GM23248 (cell line): ENCODE results near the gene SLC6A11. TPM values are rescaled to one million over a fixed set of nuclear protein-coding genes. Genes with fewer than 3 reads are reported as not detected.
A peak's percentile ranks its signal among the peaks of the same experiment; 100 is the strongest.

Source experiments
- DNase-seq: peaks from one replicate; pipeline ENCODE4 v3.0.0-alpha.2; 2015
- H2AFZ ChIP-seq: fragments of 200-600 bp; sonication (generic); 2 replicates; pipeline ENCODE4 v1.6.1; 2016; ENCODE audit warnings: antibody characterized with exemption
- H3F3A ChIP-seq: fragments of 200-600 bp; sonication (generic); 2 replicates; pipeline ENCODE4 v1.6.1; 2016; ENCODE audit warnings: mild to moderate bottlenecking, antibody characterized with exemption, mixed run types; ENCODE audit not compliant: insufficient read depth
- H3K27ac ChIP-seq: fragments of 200-600 bp; sonication (generic); 2 replicates; pipeline ENCODE4 v1.5.1; 2016; ENCODE audit warnings: mild to moderate bottlenecking
- H3K27me3 ChIP-seq: fragments of 200-600 bp; sonication (generic); replicated peaks from 2 replicates; pipeline ENCODE4 v1.6.1; 2016; ENCODE audit warnings: mild to moderate bottlenecking; ENCODE audit not compliant: insufficient read depth
- H3K36me3 ChIP-seq: fragments of 200-600 bp; sonication (generic); 2 replicates; pipeline ENCODE4 v1.6.1; 2016; ENCODE audit warnings: low read depth, mild to moderate bottlenecking
- H3K4me1 ChIP-seq: fragments of 200-600 bp; sonication (generic); 2 replicates; pipeline ENCODE4 v1.6.1; 2016; ENCODE audit warnings: mild to moderate bottlenecking; ENCODE audit not compliant: insufficient read depth
- H3K4me2 ChIP-seq: fragments of 200-600 bp; sonication (generic); one replicate; pipeline ENCODE4 v1.6.1; 2016; ENCODE audit warnings: mild to moderate bottlenecking; ENCODE audit not compliant: unreplicated experiment
- H3K4me3 ChIP-seq: fragments of 200-600 bp; sonication (generic); 2 replicates; pipeline ENCODE4 v1.5.1; 2016; ENCODE audit warnings: mild to moderate bottlenecking
- H3K79me2 ChIP-seq: fragments of 200-600 bp; sonication (generic); 2 replicates; pipeline ENCODE4 v1.6.1; 2016; ENCODE audit warnings: mild to moderate bottlenecking; ENCODE audit not compliant: insufficient read depth
- H3K9ac ChIP-seq: fragments of 200-600 bp; sonication (generic); 2 replicates; pipeline ENCODE4 v1.6.1; 2016; ENCODE audit warnings: mild to moderate bottlenecking
- H3K9me2 ChIP-seq: fragments of 200-600 bp; sonication (generic); 2 replicates; pipeline ENCODE4 v1.6.1; 2016; ENCODE audit warnings: mixed run types, mild to moderate bottlenecking, moderate library complexity; ENCODE audit not compliant: insufficient read depth
- H3K9me3 ChIP-seq: fragments of 200-600 bp; sonication (generic); one replicate; pipeline ENCODE4 v1.6.1; 2017; ENCODE audit warnings: low read depth
- H4K20me1 ChIP-seq: fragments of 200-600 bp; sonication (generic); 2 replicates; pipeline ENCODE4 v1.6.0; 2016; ENCODE audit not compliant: insufficient read depth
- EZH2 ChIP-seq: fragments of 200-600 bp; sonication (generic); IDR thresholded peaks from 2 replicates; pipeline ENCODE4 v1.6.1; 2018; ENCODE audit warnings: antibody characterized with exemption, mild to moderate bottlenecking; ENCODE audit not compliant: insufficient read depth, poor library complexity, severe bottlenecking
- EZH2phosphoT487 ChIP-seq: fragments of 200-600 bp; sonication (generic); IDR thresholded peaks from 2 replicates; pipeline ENCODE4 v1.6.1; 2018; ENCODE audit warnings: antibody characterized with exemption, moderate library complexity, mild to moderate bottlenecking, low read depth; ENCODE audit not compliant: insufficient read depth
- WGBS, 2 experiments: methylation state at CpG; one replicate each; pipeline ENCODE4 v1.1.6; 2015 to 2017; ENCODE audit warnings: low lambda C conversion rate in 2 of 2, low coverage in 1 of 2; ENCODE audit errors: missing lambda C conversion rate in 2 of 2; 5-methylcytosine and 5-hydroxymethylcytosine counted together
- in situ Hi-C: fragments of 300-500 bp; cut with MboI; formaldehyde crosslinking; loops from 2 replicates; pipeline ENCODE4 v1.15.0; 2020
- polyA plus RNA-seq: library from polyadenylated mRNA; unstranded; fragments of >200 nt; fragmentation: Nextera tagmentation; extraction: Ambion mirVana; gene quantifications from 2 replicates; pipeline ENCODE4 v1.2.1, GENCODE V29; 2016
- total RNA-seq: library from RNA; depleted of rRNA; stranded (reverse); fragments of >200 nt; shearing (Covaris generic); gene quantifications from 2 replicates; pipeline ENCODE4 v1.2.3, GENCODE V29; 2014

The SLC6A11 gene
- total and polyA plus RNA-seq, 2 experiments from 2014 or later: not detected

DNA sequence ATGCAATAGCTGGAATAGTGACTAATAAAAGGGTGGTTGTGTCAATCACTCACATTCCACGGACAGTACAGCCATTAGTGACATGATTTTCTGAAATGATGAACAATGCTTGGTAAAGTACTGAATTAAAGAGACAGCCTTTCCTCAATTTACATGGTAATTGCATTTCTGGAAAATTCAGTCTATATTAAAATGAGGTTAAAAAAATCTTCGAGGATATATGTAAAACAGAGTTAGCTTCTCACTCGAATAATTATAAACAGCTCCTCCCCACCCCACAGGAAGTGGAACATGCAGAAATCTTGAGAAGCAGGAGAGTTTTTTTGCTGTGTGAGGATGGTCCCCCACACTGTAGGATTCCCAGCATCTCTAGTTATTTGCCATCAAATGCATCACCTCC is 42.1 kb downstream of the SLC6A11 start:
- Histone ChIP-seq H3K79me2 (no peaks in the 10 kb centered on the region), H3K9me2 (0 out of 2 replicates have a peak, but pooled peaks cover 3% of the 10 kb centered on the region), H3K4me1 (no peaks in the 10 kb centered on the region), H4K20me1 (no peaks in the 10 kb centered on the region), H3K4me2 (no peak overlapping the region), H3F3A (no peaks in the 10 kb centered on the region), H3K27me3 (no peaks in the 10 kb centered on the region), H3K36me3 (no peaks in the 10 kb centered on the region), H2AFZ (no peak overlapping the region), H3K9ac (no peak overlapping the region), H3K9me3 (no peaks in the 10 kb centered on the region), H3K4me3 (no peak overlapping the region), H3K27ac (no peak overlapping the region)
- WGBS, 2 experiments: 18 to 25% methylated on average over 3 of the region's 3 CpGs
- no peak for DNase-seq
- no peak for TF ChIP-seq EZH2
- no peak for TF ChIP-seq EZH2phosphoT487
- in situ Hi-C loops: no loop called here

DNA sequence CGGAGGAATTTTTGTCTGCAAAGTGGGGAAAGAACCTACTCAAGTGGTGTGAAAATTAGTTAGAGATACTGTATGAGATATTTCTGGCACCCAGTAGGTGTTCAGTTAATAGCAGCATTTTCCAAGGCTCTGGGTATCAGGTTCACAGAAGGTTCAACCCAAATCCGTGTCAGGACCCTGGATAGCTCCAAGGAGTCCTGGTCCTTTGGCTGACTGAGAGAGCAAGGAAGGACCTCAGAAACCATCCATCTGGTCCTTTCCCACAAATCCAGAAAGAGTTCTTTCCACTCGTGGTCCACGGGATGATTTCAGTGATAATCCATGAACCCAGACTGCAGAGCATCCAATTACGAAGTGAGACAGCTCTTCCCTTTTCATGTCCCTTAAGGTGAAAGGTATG is 51.4 kb downstream of the SLC6A11 start:
- Histone ChIP-seq H4K20me1 (no peaks in the 10 kb centered on the region), H2AFZ (no peak overlapping the region), H3K36me3 (no peaks in the 10 kb centered on the region), H3K9me2 (no peaks in the 10 kb centered on the region), H3K27me3 (no peaks in the 10 kb centered on the region), H3K4me2 (no peak overlapping the region), H3K27ac (no peak overlapping the region), H3K4me1 (no peaks in the 10 kb centered on the region), H3K79me2 (no peaks in the 10 kb centered on the region), H3K9ac (no peak overlapping the region), H3K9me3 (no peaks in the 10 kb centered on the region), H3K4me3 (no peak overlapping the region), H3F3A (no peaks in the 10 kb centered on the region)
- TF ChIP-seq EZH2 (no peak), EZH2phosphoT487 (no peak)
- WGBS, 2 experiments: 35 to 42% methylated on average over 5 of the region's 5 CpGs
- in situ Hi-C loops: no loop called here
- peak; percentile 34 for DNase-seq

GRCh38 chr3:10869460-10869859 is 53.4 kb downstream of the SLC6A11 start:
- in situ Hi-C loops: no loop called here
- 21 to 29% methylated on average over 6 to 7 of the region's 7 CpGs for WGBS, 2 experiments

GRCh38 chr3:10870296-10870695 is 54.3 kb downstream of the SLC6A11 start:
- H3K27ac ChIP-seq: no peak overlapping the region
- no peaks in the 10 kb centered on the region for H3K9me3 ChIP-seq
- no peaks in the 10 kb centered on the region for H3K4me1 ChIP-seq
- H3K36me3 ChIP-seq: no peaks in the 10 kb centered on the region
- no peaks in the 10 kb centered on the region for H3K27me3 ChIP-seq
- no peaks in the 10 kb centered on the region for H4K20me1 ChIP-seq
- no peak overlapping the region for H3K4me2 ChIP-seq
- no peaks in the 10 kb centered on the region for H3F3A ChIP-seq
- no peak for TF ChIP-seq EZH2
- TF ChIP-seq EZH2phosphoT487: no peak
- H3K9ac ChIP-seq: no peak overlapping the region
- no peaks in the 10 kb centered on the region for H3K9me2 ChIP-seq
- H3K4me3 ChIP-seq: no peak overlapping the region
- no peak overlapping the region for H2AFZ ChIP-seq
- WGBS, 2 experiments: 35 to 37% methylated on average over 1 of the region's 1 CpG
- no peaks in the 10 kb centered on the region for H3K79me2 ChIP-seq
- DNase-seq: no peak
- in situ Hi-C loops: no loop called here

More at GRCh38 chr3:10869460-10869859, 53.4 kb downstream of the SLC6A11 start:
- no peak for DNase-seq
- Histone ChIP-seq H3K9me2 (no peaks in the 10 kb centered on the region), H3K4me3 (no peak overlapping the region), H3K79me2 (no peaks in the 10 kb centered on the region), H3K4me1 (no peaks in the 10 kb centered on the region), H3K27ac (no peak overlapping the region), H3K9ac (no peak overlapping the region), H2AFZ (no peak overlapping the region), H3K36me3 (no peaks in the 10 kb centered on the region), H3K4me2 (no peak overlapping the region), H3K9me3 (no peaks in the 10 kb centered on the region), H3K27me3 (no peaks in the 10 kb centered on the region), H3F3A (no peaks in the 10 kb centered on the region), H4K20me1 (no peaks in the 10 kb centered on the region)
- TF ChIP-seq EZH2: no peak
- TF ChIP-seq EZH2phosphoT487: no peak

GRCh38 chr3:10873415-10873814 is 57.4 kb downstream of the SLC6A11 start:
- H4K20me1 ChIP-seq: no peaks in the 10 kb centered on the region
- no peaks in the 10 kb centered on the region for H3K27me3 ChIP-seq
- H3K4me3 ChIP-seq: no peak overlapping the region
- no peaks in the 10 kb centered on the region for H3K36me3 ChIP-seq
- TF ChIP-seq EZH2: no peak
- TF ChIP-seq EZH2phosphoT487: no peak
- H3K9ac ChIP-seq: no peak overlapping the region
- no peak for DNase-seq
- H3K27ac ChIP-seq: no peak overlapping the region
- no peaks in the 10 kb centered on the region for H3K9me2 ChIP-seq
- H3K9me3 ChIP-seq: no peaks in the 10 kb centered on the region
- in situ Hi-C loops: no loop called here
- 23 to 29% methylated on average over 5 of the region's 5 CpGs for WGBS, 2 experiments
- H3F3A ChIP-seq: no peaks in the 10 kb centered on the region
- no peak overlapping the region for H2AFZ ChIP-seq
- no peak overlapping the region for H3K4me2 ChIP-seq
- no peaks in the 10 kb centered on the region for H3K79me2 ChIP-seq
- no peaks in the 10 kb centered on the region for H3K4me1 ChIP-seq
